NCI-H446 treated with DMSO at 0.1 percent for 48 hours (cell line): Measurements from ENCODE around the gene ST8SIA1.

Source experiments
- DNase-seq: peaks from one replicate; lab custom pipeline; 2025; lab: John Stamatoyannopoulos, UW

ST8SIA1 gene

DNA sequence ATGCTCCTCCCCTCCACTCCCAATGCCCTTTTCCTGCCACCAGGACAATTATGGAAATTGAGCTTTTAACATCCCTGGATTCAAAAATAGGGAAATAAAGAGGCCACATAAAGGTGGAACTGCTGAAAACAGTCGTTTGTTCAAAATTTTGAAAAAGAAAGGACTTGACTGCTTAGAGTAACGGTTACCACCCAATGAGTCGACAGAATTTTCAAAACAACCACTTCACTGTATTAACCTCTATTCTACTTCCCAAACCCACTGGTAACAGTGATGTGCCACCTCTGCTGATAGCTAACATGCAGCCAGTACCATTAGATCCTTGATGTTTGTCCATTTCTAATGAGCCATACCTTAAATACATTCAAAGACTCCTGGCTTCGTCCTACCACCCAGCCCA lies 4.9 kb downstream of the ST8SIA1 start:
- no peak for DNase-seq

GRCh38 chr12:22325218-22325617 lies 9.3 kb downstream of the ST8SIA1 start:
- no peak for DNase-seq

GRCh38 chr12:22322091-22322490 lies 12.4 kb downstream of the ST8SIA1 start:
- DNase-seq = no peak

DNA sequence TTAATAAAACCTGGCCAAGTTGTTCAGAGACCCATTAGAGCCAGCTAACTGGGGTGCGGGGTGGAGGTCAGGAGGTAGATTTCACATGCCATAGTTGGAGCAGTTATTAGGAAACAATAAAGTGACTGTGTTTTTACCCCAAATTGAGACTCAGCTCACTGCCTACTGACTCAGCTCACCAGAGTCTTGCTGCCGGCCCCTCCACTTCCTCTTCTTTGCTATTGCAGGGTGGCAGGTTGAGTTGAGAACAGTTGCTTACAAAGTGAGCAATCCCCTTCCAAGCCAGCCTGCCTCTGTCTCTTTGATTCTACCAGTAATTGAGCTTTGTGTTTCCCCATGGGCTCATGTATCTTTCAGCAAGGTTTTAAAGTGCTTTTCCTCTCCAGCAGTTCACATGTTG lies 12.9 kb downstream of the ST8SIA1 start:
- DNase-seq = no peak

- no peak for DNase-seq
Observed at GRCh38 chr12:22321018-22321605, 13.4 kb downstream of the ST8SIA1 start.

- no peak for DNase-seq
Observed at GRCh38 chr12:22318108-22318737, 16.3 kb downstream of the ST8SIA1 start.

DNA sequence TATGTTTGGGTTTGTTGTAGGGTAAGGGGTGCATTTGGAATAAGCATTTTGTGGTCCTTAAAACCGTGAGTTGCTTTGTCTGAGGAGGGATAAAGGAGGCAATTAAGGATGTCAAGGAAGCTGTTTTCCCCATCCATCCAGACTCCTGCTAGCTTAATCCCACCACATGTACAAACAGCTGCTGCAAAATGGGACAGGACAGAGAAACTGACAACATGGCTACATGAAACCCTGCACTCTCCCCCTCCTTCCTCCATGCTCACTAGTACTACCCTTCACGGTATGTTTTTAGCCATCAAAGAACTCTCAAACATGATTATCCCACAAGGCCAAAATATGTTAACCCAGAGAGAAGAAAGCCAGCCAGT lies 20.6 kb downstream of the ST8SIA1 start:
- no peak for DNase-seq

GRCh38 chr12:22313286-22313962 lies 21.1 kb downstream of the ST8SIA1 start:
- peak; percentile 24 for DNase-seq

DNA sequence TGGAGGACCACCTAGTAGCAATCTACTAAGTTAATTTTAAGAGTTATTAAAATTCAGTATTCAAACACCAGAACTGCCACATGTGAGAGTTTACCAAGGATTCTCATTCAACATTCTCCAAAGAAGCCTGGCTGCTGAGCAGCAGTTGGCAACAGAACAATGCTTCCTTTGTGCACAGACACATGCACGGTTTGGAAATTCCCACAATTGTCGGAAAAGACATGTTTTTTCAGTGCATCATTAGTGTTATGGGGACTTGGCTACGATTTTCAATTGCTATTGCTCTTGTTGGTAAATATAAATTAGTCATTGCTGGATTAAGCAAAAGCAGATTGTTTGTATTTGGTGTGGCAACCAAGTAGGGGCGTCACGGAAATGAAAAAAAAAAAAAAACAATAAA lies 22.2 kb downstream of the ST8SIA1 start:
- peak; percentile 43 for DNase-seq

GRCh38 chr12:22310709-22311108 lies 23.8 kb downstream of the ST8SIA1 start:
- DNase-seq = no peak

- no peak for DNase-seq
Observed at GRCh38 chr12:22310275-22310674, 24.2 kb downstream of the ST8SIA1 start.

DNA sequence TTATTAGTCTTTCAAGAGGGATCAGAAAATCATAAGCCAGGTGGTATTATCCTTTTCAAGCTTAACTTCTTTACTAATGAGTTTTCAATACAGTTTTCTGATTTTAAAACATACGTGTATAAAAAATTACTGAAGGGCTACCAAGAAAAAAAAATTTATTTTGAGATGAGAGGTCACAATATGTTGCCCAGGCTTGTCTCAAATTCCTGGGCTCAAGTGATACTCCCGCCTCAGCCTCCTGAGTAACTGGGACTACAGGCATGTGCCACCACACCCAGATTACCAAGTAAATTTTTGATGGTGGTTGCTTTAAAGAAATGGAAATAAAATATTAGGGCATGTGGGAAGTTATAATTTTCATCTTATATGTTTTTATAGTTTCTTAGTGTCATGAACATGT lies 26.7 kb downstream of the ST8SIA1 start:
- no peak for DNase-seq

DNA sequence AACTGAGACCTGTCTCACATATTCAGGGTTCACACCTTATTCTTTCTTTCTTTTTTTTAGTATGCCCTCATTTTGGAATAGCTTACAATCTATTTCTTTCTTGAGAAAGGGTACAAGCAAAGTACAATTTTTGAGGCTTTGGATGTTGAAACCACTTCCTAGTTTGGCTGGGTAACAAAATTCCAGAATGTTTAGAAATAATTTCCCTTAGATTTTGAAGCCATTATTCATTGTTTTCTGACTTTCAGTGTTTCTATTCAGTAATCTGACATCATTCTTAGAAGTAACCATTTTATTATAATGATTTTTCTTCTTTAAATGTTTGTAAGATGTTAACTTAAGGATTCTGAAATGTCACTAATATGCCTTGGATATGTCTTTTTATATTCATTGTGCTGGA lies 28.2 kb downstream of the ST8SIA1 start:
- no peak for DNase-seq

DNA sequence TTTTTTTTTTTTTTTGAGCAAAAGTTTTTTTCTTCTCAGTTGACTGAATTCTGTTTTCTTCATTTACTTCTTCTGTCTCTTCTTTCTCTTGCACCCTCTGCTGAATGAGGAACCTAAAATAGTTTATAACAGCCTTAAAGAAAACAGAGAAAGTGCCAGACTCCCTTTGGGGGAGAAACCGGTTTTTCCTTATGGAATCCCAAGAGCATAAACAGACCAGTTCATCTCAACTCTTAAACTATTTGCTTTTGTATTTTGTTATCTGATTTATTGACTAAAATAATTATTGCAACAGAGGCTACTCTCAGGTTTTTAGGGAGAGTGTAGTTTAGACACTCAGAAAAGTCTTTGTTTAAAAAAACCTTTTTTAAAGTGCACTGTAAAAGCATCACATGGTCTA lies 30.2 kb downstream of the ST8SIA1 start:
- DNase-seq = no peak

DNA sequence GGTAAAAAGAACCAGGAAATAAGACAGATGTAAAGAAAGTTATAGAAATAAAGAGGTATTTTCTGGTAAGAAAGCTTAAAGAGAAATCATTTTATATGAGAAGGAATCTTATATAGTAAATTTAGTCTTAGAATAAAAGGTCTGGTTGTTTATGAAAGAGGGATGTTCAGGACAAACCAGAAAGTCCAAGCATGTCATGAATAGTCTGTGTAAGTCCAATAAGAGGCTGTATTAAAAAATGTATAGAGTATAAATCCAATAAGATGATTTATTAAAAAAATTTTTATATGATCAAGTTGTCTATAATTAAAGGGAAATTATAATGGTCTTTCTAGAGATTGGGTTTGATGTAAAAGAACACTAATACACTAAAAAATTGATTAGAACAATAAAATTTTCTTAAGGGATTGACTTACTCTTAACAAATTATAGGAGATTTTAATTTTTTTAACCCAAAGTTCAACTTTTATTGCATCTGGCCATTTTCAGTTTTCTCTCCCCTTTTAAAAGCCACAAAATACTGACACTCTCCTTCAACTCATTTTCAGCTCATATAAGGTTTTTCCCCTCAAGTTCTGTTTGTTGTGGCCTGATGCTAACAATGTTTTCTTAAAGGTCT lies 35.1 kb downstream of the ST8SIA1 start:
- no peak for DNase-seq

DNA sequence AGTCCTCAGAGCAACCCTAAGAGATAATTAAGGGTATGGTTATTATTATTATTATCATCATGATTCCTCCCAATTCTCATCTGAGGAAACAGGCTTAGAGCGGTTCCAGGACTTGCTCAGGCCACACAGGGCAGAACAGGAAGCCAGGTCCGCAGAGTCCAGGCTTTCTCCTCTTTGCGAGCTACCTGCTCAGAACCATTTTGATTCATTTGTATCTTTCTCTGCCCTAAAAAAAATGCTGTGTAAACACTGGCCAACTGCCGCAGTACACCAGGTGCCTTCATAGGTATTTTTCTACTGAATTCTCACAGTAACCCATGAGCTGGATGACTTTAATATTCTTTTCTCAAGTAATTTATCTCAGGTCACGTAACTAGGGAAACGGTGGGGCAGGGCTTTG lies 45.3 kb downstream of the ST8SIA1 start:
- no peak for DNase-seq

DNA sequence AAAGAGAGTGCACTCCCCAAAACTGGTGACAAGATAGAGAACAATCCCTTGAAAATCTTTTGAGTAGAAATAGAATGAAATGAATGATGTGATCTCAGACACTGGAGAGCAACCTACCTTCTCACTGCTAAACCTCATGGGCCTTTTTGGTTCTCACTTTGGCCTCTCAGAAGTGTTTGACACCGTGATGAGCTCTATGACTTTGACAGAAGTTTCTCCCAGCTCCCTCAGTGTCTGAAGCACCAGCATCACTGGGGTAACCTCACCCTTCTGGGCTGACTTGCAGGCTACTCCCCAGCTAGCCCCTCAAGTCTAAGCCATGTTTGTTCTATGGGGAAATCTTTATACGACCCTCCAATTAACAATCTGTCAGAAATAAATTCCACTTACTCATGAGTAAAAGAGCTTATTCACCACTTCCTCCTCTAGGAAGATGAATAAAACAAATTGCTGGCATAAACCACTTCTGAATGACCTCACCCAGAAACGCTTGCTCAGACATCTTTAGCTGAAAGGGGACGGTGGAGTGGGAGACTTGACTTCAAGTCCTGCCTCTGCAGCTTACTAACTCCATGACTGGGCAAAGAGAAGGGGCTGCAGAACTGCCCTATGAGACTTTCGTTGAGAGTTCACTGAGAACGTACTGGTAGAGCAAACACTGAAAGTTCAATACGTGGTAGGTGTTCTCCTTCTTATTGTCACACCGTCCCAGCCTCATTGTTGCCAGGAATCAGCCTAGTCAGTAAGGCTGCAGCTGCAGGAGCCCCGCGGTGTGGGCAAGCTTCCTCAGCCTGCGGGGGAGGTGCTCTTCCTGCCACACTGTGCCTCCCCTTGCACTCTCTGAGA lies 46.5 kb downstream of the ST8SIA1 start:
- DNase-seq = no peak

DNA sequence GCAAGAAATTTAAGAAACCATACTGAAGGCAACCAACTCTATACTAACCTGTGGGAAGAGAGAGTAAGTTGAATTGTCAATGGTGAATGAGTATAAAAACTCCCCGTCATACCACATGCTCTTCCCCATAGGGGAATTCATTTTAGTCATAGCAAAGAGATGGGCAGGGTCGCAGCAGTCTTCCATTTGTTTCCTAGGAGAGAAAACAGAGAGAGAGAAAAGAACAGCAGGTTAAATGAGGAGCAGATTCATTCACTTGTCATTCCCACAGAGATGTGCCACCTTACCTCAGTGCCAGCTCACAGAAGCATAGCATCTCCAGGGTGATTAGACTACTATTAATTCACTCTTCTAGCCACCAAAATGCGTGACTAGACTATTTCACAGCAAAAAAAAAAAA lies 47.4 kb downstream of the ST8SIA1 start:
- DNase-seq = no peak

DNA sequence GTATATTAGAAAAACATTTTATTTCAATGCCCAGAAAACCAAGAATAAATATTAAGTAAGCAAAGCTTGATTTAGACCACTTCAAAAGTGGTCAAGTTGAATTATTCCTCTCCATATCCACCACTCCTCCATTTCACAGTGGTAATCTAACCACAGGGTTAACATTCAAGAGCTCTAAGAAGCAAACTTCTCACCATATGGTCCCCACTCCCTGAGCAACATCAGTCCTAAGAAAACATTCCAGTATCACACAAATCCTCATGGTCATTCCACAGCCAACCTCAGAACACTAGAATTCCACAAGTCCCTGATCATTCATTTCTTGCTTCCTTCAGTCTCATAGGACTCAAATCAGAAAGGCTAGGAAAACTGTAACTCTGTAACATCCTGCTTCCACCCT lies 47.9 kb downstream of the ST8SIA1 start:
- DNase-seq = no peak

DNA sequence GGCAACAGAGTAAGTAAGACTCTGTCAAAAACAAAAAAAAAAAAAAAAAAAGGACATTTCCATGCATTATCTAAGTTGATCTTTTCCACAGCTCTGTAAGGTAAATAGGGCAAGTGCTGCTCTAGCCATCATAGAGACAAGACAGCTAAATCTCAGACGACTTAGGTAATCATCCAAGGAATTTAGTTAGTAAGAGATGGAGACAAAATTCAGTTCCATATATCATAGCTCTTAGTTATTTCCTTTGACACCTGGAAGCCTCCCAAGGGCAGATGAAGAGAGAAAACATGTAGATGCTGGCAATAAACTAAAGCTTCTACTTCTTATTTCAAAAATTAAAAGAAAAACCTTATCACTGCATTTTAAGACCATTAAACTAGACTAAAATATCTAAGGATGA lies 48.7 kb downstream of the ST8SIA1 start:
- no peak for DNase-seq

DNA sequence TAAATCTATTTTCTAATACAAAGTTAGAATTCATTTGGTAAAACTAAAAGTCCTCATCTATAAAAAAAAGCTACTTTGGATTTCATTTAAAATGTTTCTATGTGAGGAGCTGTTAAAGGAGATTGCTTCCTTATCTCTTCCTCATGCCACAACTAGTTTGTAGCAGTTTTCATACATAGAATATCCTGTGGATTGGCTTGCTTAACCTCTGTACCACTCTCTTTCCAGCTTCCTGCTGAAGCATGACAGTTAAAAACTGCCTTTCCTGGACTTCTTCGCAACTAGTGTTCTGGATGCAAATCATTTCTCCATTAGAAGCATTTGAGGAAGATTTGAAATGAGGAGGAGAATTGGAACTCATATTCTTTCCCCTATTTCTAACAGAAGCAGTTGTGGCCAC lies 49.6 kb downstream of the ST8SIA1 start:
- no peak for DNase-seq

DNA sequence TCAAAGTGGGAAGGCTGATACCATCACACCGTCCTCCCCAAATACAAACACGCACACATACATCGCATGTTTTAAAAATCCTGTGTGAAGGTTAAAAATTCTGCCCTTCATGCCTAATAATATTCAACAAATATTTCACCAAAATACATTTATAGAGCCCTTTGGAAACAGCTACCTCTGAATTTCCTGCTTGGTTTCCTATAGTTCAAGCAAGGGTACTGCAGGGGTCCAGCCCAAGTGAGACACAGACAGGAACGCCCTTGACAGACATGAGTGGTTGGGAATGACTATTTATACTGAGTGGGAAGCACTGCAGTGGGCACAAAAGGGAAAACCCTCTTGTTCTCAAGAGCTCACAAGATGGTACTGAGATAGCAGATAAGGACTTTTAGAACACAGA lies 51.0 kb downstream of the ST8SIA1 start:
- no peak for DNase-seq
